ENCODE data around the gene TANC1.

DNA sequence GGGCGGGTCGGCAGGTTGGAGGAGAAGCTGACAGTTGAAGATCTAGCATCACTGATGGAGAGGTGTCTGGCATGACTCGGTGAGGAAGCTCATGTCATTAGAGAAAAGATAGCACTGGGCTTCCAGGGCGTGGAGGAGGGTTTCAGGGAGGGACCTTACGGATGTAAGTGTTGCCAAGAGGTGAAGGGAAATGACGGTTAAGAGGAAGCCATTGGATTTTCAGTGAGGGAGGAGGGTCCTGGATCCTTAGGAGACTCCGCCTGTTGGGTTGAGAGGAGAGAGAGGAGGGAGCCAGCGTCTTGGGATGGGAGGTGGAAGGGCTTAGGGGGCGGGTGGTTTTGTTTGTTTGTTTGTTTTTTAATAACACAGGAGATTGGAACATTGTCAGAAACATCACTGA, 214.9 kb downstream of the TANC1 start:
- TF ChIP-seq POLR2AphosphoS5 (IDR thresholded peaks at IDR 0.05; ENCODE audit: low read depth, low read length) (no peak), POLR2A (IDR thresholded peaks at IDR 0.05; ENCODE audit: low read depth, low read length) (no peak)

All from GM12892 (cell line).